NCI-H2171 treated with DMSO at 0.1 percent for 48 hours (cell line): ENCODE measurements around the gene CACNB2.
"Not testable (repeated sequence)": the region's sequence is repeated elsewhere in the genome, so short reads cannot be mapped to it uniquely, and the experiment has no call there.

Source experiments
- DNase-seq: peaks from one replicate; lab custom pipeline; 2025; lab: John Stamatoyannopoulos, UW

The CACNB2 gene

DNA sequence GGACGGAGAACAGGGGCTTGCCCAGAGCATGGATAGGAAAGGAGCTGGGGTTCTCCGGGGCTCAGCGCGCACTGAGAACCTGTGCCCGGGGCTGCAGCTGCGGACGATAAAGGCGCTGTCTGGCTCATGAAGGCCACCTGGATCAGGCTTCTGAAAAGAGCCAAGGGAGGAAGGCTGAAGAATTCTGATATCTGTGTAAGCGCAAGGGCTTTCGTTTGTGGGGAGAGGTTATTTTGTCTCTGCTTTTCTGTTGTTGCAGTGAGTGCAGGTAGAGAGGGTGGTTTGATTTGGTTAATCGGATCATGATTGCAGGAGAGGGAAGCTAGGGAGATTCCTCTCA, 260.7 kb downstream of the CACNB2 start:
- peak; percentile 43 for DNase-seq

DNA sequence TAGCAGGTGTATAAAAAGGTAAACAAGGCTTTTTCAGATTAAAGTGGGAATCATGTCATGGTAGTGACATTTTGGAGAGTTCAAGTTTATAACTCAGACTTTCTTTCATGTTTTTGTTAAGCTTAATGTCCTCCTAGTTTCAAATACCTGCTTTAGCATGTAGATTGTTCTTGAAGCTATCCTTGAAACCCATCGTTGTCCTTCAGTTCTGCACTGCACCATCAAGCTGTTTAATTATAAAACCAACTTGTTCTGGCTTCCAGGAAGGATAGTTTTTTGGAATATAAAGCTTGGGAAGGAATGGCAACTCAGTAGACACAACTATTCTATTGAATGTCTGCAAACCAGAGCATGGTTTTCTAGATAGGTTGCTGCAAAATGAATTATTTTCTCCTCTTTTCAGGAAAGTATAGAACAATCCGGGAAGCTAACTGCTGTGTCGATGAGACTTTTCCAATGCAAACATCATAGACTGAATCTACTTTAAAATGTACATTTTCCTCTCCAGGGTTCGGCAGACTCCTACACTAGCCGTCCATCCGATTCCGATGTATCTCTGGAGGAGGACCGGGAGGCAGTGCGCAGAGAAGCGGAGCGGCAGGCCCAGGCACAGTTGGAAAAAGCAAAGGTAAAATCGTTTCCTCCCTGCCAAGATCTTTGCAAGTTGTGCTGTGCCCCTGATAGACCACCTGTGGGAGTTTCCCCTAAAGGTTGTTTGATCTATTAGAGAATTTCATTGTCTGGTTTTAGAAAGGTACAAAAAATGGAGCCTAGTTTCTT, 261.4 kb downstream of the CACNB2 start:
- no peak for DNase-seq

DNA sequence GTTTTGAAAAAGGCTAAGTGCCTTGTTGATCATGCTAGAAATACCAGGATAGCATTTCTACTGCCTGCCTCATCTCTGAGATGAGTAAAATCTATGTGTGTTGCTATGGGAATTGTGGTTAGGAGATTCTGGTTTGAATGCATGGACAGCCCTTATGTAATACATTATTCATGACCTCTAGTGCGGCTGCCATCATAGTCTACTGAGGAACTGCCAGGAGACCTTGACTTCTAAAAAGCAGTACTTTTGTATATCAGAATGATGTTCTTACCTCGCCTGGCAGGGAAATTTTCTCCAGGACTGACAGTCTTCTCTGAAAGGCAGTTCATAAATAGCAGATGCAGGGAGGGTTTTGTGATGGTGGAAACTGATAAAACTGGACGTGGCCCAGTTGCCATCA, 262.6 kb downstream of the CACNB2 start:
- no peak for DNase-seq

DNA sequence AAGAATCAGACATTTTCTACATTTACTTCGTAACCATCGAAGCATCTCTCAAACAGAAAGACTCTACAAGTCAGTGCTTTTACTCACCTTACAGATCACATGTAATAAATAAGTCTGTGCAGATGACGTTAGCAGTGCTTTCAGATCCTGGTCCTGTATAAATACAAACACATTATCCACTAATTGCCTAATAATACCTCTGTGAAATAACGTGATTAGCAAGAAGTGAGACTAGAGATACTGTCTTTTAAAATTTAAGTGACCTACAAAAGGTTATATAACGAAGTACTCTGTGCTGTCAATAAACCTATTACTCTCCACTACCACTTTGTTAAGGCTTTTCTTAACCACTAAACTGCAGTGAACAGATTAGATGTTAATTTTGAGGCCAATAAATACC, 264.3 kb downstream of the CACNB2 start:
- DNase-seq: no peak

DNA sequence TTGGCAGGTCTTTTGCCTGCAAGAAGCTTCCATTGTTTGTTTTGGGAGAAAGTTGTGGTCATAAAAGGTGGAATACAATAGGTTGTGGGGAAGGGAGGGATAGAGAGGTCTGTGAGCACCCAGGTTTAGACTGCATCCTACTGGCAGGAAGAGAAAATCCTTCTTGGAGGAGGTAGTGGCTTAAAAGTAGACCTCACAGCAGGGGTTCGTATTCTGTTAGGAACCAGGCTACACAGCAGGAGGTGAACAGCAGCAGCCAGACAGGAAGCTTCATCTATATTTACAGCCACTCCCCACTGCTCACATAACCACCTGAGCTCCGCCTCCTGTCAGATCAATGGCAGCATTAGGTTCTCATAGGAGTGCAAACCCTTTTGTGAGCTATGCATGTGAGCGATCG, 265.9 kb downstream of the CACNB2 start:
- DNase-seq: peak; percentile 26

DNA sequence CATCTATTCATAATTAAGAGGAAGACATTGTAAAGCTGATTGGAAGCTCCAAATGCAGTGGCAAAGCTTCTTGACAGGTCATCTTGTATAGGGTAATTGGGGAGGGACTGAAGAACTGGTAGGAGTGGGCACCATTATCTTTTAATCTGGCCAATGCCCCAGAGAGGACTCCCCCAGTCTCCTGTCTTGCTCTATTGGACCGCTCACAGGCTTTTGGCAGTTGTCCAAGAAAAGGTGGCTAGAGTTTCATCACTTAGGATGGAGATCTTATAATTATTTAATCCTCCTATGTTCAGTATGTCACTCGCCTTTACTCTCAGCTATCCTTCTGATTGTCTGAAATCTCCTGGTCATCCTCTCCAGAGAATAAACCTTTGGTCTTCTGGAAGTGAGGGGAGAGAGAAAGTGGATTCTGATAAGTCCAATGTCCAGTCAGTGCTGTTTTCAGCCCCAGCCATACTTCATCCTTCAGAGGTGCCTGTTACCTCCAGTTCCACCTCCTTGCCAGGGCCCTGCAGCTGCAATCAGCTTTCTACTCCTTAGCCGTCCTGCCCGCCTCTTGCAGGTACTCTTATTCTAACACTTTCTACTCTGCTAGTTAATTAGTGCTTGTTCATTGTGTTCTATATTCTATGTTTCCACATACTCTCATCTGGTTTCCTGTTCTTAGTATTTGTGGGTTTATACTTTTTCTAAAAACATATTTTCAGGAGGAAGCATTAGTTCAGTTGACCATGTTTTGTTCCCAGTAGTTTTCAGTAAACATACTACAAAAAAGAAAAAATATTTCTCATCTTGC, 269.6 kb downstream of the CACNB2 start:
- no peak for DNase-seq

DNA sequence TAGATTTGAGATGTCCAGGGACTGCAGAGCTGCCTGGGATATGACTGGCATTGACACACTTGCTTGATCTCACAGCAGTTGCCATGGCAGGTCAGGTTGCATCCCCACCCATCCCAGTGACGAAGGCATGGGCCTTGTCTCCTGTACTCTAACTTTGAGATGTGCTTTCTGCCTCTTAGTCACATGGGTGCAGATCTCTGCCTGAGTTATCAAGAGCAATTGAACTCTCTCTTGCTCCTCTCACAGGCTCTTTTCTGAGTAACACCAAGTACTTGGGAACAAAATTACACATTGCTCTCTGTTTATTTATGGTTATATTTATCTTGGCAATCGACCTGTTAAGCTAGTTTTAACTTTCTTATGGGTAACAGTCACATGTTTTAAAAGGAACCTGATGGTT, 273.8 kb downstream of the CACNB2 start:
- no peak for DNase-seq

GRCh38 chr10:18417950-18418527, 277.8 kb downstream of the CACNB2 start:
- no peak for DNase-seq

DNA sequence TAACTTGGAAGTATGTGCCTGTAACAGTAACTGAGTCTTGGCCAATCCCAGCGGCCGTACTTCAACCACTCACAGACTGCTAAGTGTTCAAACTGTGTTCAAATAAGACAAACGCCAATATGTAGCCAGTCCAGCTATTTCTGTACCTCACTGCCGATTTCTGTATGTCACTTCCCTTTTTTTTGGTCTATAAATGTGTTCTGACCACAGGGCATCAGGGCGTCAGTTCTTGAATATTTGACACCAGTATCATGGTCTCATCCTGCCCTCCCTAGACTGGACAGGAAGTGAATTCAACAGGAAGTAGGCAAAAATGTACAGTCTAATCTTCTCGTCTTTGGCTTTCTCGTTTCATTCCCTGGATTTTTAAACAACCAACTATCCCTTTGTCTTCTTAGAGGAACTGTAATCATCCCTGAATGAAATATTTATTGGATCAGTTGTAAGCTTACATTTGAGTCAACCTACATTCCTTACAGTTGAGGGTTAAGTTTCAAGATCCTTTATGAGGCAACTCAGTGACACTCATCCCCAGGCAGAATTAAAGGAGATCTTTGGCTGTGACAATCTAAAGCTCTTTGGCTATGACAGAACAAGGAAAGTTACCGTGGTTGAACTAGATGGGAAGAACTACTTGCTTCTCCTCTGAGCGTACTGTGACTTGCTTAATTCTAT, 278.5 kb downstream of the CACNB2 start:
- DNase-seq: no peak

DNA sequence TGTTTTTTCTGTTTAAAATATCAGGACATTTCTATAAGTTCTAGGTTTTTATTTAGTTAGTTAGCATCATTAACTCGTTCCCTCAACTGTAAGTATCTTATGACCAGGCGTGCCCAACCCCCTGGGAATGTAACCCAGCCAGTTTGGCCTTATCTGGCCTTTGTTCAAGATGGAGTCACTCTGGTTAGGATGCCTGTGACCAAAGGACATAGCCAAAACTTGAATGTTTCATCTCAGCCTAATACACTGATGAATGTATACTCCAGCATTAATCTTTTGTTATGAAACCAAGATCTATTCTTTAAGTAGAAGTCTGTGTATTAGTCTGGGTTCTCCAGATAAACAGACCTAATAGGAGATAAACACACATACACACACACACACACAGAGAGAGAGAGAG, 279.7 kb downstream of the CACNB2 start:
- no peak for DNase-seq

DNA sequence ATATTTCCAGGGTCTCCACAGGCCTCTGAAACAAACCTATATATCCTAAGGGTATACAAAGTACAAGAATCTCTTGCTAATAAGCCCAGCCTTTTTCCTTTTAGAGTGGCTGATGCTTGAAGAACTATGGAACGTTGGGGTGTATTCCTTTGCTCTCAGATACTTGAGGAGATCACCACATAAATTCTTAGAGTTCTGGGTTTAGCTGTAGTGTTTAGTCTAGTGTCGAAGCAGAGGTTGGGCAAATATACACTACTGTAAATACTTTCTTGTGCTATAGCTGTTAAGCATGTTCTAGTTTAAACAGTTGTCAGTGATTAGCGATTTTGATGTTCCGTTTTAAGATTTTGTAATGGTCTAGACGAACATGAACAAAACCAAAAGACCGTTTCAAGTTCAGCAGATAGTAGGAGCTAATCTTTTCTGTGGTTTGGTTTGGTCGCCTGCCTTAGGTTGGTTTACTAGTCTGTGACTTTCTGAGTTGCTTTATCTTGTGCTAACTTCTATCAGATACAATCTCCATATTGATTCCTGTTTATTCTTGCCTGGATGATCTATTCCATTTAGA, 281.6 kb downstream of the CACNB2 start:
- no peak for DNase-seq

GRCh38 chr10:18423058-18423637, 282.9 kb downstream of the CACNB2 start:
- no peak for DNase-seq

GRCh38 chr10:18424200-18424599, 284.0 kb downstream of the CACNB2 start:
- no peak for DNase-seq

DNA sequence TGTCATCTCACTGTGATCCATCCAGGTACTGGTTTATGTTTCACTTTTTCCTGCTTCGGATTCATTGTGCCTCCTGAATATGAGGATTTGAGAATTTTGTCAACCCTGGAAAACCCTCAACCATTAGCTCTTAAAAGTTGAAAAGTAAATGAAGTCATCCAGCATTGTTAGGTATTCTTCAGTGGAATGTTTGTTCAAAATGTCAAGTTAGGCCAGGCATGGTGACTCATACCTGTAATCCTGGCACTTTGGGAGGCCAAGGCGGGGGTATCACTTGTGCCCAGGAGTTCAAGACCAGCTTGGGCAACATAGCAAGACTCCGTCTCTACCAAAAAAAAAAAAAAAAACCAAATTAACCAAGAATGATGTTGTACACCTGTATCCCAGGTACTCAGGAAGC, 289.1 kb downstream of the CACNB2 start:
- no peak for DNase-seq

DNA sequence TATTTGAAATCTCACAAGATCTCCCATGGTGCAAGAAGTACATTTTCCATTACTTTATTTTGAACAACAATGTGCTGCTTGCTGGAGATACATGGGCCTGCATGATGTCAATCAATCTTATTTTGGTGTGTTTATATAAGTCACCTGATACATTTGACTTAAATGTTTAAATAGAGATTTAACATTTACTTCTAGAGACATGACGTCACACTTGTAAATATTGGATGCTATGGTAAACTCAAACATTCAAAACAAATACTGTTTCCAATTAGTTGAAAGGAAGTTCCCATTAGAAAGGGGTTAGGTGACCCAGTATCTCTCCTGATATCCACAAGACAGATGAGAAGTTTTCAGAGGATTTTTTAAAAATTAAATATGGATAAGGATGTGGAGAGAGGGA, 296.7 kb downstream of the CACNB2 start:
- DNase-seq: no peak

DNA sequence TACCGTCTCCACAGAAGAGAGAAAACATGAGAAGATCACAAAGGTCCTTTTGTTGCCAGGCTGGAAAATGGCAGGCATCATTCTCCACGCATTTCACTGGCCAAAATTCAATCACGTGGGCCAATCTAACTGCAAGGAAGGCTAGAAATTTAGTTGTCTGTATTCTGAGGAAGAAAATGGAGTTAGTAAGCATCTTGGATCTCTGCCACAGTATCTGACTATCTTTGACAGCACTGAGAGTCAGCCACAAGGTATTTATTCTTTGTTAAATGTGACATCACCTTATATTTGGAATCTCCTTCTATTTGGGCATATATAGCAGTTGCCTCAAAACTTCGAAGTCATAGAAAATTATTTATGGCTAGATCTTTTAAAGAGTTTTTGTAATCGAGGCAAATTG, 297.3 kb downstream of the CACNB2 start:
- peak; percentile 4 for DNase-seq

GRCh38 chr10:18438361-18439126, 298.3 kb downstream of the CACNB2 start:
- peak; percentile 81 for DNase-seq

DNA sequence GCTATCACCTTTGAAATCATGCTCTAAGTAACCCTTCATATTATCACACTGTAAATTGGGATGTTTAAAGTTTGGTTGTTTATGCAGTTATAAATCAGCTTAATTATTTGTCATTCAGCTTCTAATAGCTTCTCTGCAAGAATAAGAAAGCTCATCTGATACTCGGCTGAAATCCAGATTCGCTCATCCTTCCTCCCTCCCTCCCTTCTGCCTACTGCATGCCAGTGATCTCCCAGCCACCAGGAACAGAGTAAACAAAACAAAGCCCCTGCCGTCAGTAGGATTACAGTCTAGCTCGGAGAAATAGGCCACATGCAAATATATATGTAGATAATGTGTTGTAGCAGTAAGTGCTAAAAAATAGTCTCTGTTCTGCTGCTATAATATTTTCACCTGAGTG, 299.4 kb downstream of the CACNB2 start:
- DNase-seq: no peak

DNA sequence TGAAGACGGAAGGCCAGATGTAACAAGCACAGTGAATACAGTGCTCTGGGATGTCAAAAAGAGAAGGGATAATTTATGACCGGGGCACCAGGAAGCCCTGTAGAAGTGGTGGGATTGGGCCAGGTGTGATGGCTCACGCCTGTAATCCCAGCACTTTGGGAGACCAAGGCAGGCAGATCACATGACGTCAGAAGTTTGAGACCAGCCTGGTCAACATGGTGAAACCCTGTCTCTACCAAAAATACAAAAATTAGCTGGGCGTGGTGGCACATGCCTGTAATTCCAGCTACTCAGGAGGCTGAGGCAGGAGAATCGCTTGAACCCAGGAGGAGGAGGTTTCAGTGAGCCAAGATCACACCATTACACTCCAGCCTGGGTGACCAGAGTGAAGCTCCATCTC, 305.4 kb downstream of the CACNB2 start:
- DNase-seq: not testable (repeated sequence)

- DNase-seq: no peak
Measured at GRCh38 chr10:18446205-18446604, 306.0 kb downstream of the CACNB2 start.

DNA sequence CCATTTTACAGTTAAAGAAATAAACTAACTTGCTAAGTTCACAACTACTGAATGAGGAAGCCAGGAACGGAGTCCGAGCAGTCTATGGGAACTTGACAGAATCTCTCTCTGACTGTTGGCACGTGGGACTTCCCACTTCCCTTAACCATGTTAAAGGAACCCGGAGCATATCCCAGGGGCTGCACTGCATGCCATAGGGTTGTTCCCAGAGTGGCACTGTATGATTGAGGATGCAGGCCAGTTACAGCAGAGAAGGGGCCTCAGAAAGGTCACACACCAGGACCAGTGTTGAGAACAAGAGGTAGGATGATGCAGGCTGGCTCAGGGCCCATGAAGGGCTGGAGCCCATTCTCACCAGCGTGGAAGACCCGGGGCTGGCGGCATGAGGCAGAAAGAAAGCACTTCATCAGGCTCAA, 309.4 kb downstream of the CACNB2 start:
- DNase-seq: no peak
